GM12878 (cell line): ENCODE data around the gene SLC44A4. TPM values are rescaled to one million over a fixed set of nuclear protein-coding genes. Genes with fewer than 3 reads are reported as not detected.
A peak's percentile ranks its signal among the peaks of the same experiment; 100 is the strongest.

Source experiments
- ASH2L ChIP-seq: fragments of 300-600, 200-600 bp; sonication (generic); IDR thresholded peaks from 2 replicates; pipeline ENCODE4 v1.6.1; 2017; ENCODE audit warnings: low read depth, mild to moderate bottlenecking, borderline replicate concordance
- BMI1 ChIP-seq: fragments of 450-650 bp; IDR thresholded peaks from 2 replicates; pipeline ENCODE4 v1.6.1; 2016; ENCODE audit warnings: mild to moderate bottlenecking, moderate library complexity, borderline replicate concordance
- BRCA1 ChIP-seq: IDR thresholded peaks from 2 replicates; pipeline ENCODE4 v1.6.1; 2011; ENCODE audit warnings: low read depth, low read length, improper control_type of control experiment
- CREM ChIP-seq: IDR thresholded peaks from 2 replicates; pipeline ENCODE4 v1.6.1; 2014; ENCODE audit warnings: antibody characterized with exemption, low read depth
- E2F4 ChIP-seq: IDR thresholded peaks from 2 replicates; pipeline ENCODE4 v1.6.1; 2012; ENCODE audit warnings: low read depth, low read length, improper control_type of control experiment
- E4F1 ChIP-seq: fragments of 450-650 bp; IDR thresholded peaks from 2 replicates; pipeline ENCODE4 v1.6.1; 2018; ENCODE audit warnings: borderline replicate concordance, mild to moderate bottlenecking; ENCODE audit not compliant: partially characterized antibody
- EGR1 ChIP-seq, 2 experiments: IDR thresholded peaks; 1 replicate in 1 of 2; 2 replicates in 1 of 2; pipeline ENCODE4 v1.6.1; 2011 to 2012; ENCODE audit warnings: low read depth in 2 of 2, low read length in 2 of 2, borderline replicate concordance in 1 of 2, mild to moderate bottlenecking in 1 of 2, moderate library complexity in 1 of 2
- FOXK2 ChIP-seq: fragments of 450-650 bp; IDR thresholded peaks from 2 replicates; pipeline ENCODE4 v1.6.1; 2017; ENCODE audit warnings: mild to moderate bottlenecking, moderate library complexity
- KLF5 ChIP-seq: fragments of 450-650 bp; IDR thresholded peaks from 2 replicates; pipeline ENCODE4 v1.6.1; 2014; ENCODE audit warnings: mild to moderate bottlenecking; ENCODE audit not compliant: partially characterized antibody
- LARP7 ChIP-seq: fragments of 450-650 bp; IDR thresholded peaks from 2 replicates; pipeline ENCODE4 v1.6.1; 2017; ENCODE audit warnings: mild to moderate bottlenecking
- MEF2B ChIP-seq: fragments of 450-650 bp; IDR thresholded peaks from 2 replicates; pipeline ENCODE4 v1.6.1; 2018; ENCODE audit warnings: mild to moderate bottlenecking, moderate library complexity; ENCODE audit not compliant: partially characterized antibody, poor library complexity, severe bottlenecking
- NKRF ChIP-seq: fragments of 450-650 bp; conservative IDR thresholded peaks from 2 replicates; pipeline ENCODE4 v1.6.1; 2017; ENCODE audit warnings: mild to moderate bottlenecking, moderate library complexity
- NR2F1 ChIP-seq: fragments of 450-650 bp; conservative IDR thresholded peaks from 2 replicates; pipeline ENCODE4 v1.6.1; 2017; ENCODE audit warnings: mild to moderate bottlenecking
- PAX5 ChIP-seq: IDR thresholded peaks from 2 replicates; pipeline ENCODE4 v1.6.1; 2011; ENCODE audit warnings: low read depth, low read length, borderline replicate concordance
- RBBP5 ChIP-seq: fragments of 200-600 bp; sonication (generic); conservative IDR thresholded peaks from 2 replicates; pipeline ENCODE4 v1.6.1; 2016
- RELA ChIP-seq: fragments of 450-650 bp; IDR thresholded peaks from 2 replicates; pipeline ENCODE4 v1.8.0; 2014; ENCODE audit warnings: borderline replicate concordance; ENCODE audit not compliant: partially characterized antibody
- SMAD1 ChIP-seq: fragments of 450-650 bp; IDR thresholded peaks from 2 replicates; pipeline ENCODE4 v1.6.1; 2018; ENCODE audit warnings: mild to moderate bottlenecking, low read depth; ENCODE audit not compliant: partially characterized antibody
- SMAD5 ChIP-seq: IDR thresholded peaks from 2 replicates; pipeline ENCODE4 v1.6.1; 2016; ENCODE audit warnings: antibody characterized with exemption, low read depth
- SPI1 ChIP-seq: IDR thresholded peaks from 2 replicates; pipeline ENCODE4 v1.6.1; 2011; ENCODE audit warnings: low read depth, mild to moderate bottlenecking, low read length, moderate library complexity, borderline replicate concordance; ENCODE audit not compliant: insufficient read depth
- SREBF1 ChIP-seq: IDR thresholded peaks from 2 replicates; pipeline ENCODE4 v1.6.1; 2012; ENCODE audit warnings: mild to moderate bottlenecking, low read length
- TCF3 ChIP-seq: IDR thresholded peaks from 2 replicates; pipeline ENCODE4 v1.6.1; 2012; ENCODE audit warnings: low read depth, mild to moderate bottlenecking, low read length, borderline replicate concordance; ENCODE audit not compliant: insufficient read depth
- polyA plus RNA-seq, 11 experiments: library from polyadenylated mRNA; depleted of rRNA in 4 of 11; unstranded in 6 of 11; stranded (reverse) in 5 of 11; fragments of >200 nt; fragmentation: Nextera tagmentation in 4 of 11; fragmentation: Illumina TruSeq in 1 of 11; extraction: Ambion mirVana in 4 of 11; extraction: Trizol in 1 of 11; gene quantifications; 1 replicate in 1 of 11; 2 replicates in 10 of 11; pipeline versions ENCODE4 v1.2.1 to v1.2.3, GENCODE V29; 2011 to 2016; ENCODE audit warnings: inconsistent platforms in 2 of 11, missing spikeins in 2 of 11, low read depth in 1 of 11
- total RNA-seq, 4 experiments: library from RNA; depleted of rRNA in 3 of 4; stranded (reverse); fragments of >200 nt in 3 of 4; fragmentation: Illumina TruSeq in 1 of 4; extraction: Trizol in 1 of 4; gene quantifications; 2 replicates each; pipeline versions ENCODE4 v1.2.1 to v1.2.3, GENCODE V29; 2013 to 2021
- TF ChIP-seq, protein P1 (sequence below): IDR thresholded peaks from 2 replicates; pipeline ENCODE4 v1.6.1; 2011; ENCODE audit warnings: low read depth, mild to moderate bottlenecking, low read length, moderate library complexity, borderline replicate concordance; ENCODE audit errors: extremely low read depth

SLC44A4 gene
- total and polyA plus RNA-seq, 10 of the 15 experiments (the other 5 are each of a cell fraction or from before 2014, with no cell fraction given) = 0.04 to 0.24 (median 0.15) TPM; not detected in 3

GRCh38 chr6:31908791-31909190 is 30.0 kb upstream of the SLC44A4 start (continued):
- TF ChIP-seq RELA (no peak), CREM (peak; percentile 74), SMAD1 (no peak), KLF5 (no peak), SPI1 (no peak), MEF2B (peak; percentile 53), ASH2L (no peak), NKRF (no peak), RBBP5 (no peak), LARP7 (no peak), EGR1 (IDR thresholded peaks at IDR 0.05; ENCODE audit: borderline replicate concordance in 1 of 2, low read depth in 2 of 2, low read length in 2 of 2) (no peak), BRCA1 (no peak), SREBF1 (0 out of 2 replicates have a peak, but pooled peaks have one; percentile 18), E2F4 (no peak), E4F1 (no peak), FOXK2 (no peak), TCF3 (no peak), BMI1 (no peak), PAX5 (peak; percentile 54; the same call in 1 of the 2 replicates), SMAD5 (no peak), NR2F1 (no peak; the same call in 1 of the 2 replicates)
- TF ChIP-seq, protein P1, sequence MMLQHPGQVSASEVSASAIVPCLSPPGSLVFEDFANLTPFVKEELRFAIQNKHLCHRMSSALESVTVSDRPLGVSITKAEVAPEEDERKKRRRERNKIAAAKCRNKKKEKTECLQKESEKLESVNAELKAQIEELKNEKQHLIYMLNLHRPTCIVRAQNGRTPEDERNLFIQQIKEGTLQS = no peak
